Activated naive CD4-positive, alpha-beta T cell treated with anti-CD3 and anti-CD28 coated beads, Interleukin-2, amount 50 U/mL, for 16 hours (primary cell): Measurements from ENCODE around the gene MYH10.

Source experiments
- DNase-seq: peaks from one replicate; pipeline ENCODE4 v3.0.0-alpha.2; 2020

MYH10 gene

DNA sequence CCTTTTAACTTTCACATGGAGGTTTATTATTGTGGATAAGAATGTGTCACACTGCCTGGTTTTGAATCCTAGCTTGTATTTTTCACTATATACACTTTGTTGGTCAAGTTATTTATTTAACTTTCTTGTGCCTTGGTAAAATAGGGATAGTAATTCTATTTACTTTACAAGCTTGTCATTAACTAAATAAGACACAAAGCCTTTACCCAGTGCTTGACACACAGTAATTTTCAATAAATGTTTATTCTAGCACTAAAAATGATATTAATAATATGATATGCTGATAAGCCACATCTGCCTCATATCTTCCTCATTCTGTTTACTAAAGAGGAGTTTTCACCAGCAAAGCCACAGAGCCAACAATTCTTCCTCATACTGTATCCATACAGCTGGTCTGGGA, 27.8 kb downstream of the MYH10 start:
- no peak for DNase-seq

- DNase-seq = no peak
Observed at GRCh38 chr17:8599351-8600011, 31.0 kb downstream of the MYH10 start.

- no peak for DNase-seq
Observed at GRCh38 chr17:8598913-8599312, 31.6 kb downstream of the MYH10 start.

DNA sequence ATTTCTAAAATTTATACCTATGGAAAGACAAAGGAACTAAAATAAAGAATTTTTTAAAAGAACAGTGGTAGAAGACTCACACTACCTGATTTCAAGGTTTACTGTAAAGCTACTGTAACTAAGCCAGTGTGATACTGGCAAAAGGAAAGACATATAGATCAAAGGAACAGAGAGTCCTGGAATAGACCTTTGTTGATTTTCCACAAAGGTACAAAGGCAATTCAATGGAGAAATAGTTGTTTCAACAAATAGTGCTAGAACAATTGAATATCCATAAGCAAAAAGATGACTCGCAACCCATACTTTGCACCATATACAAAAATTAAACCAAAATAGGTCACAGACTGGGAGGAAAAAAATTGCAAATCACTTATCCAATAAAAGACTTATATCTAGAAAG, 36.7 kb downstream of the MYH10 start:
- DNase-seq = no peak

- DNase-seq = no peak
Observed at GRCh38 chr17:8593276-8593675, 37.2 kb downstream of the MYH10 start.

DNA sequence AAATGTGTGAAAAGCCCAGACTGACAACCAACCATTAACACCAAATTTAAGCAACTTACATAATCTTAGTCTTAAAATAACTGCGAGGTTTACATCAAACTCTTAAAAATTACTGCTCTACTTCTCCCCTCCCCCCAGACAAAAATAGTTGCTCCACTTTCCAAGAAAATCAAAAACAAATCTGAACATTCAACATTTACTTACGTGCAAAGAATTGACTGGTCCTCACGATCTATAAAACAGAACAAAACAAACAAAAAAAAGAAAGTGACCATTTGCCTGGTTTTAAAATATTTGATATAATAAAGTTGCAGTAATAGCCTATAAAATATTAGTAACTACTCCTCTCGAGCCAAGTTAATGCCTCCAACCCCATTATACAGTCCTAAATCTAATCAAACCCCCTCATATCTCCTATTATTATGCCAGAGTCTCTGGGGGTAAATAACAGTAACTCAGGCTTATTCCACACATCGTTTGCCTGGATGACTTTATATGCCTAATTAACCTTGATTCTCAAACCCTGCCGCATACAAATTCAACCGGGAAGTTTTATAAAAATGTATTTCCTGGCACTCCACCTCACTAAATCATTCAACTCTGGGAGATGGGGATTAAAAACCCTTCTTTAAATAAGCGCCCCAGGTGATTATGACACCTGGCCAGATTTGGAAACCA, 41.5 kb downstream of the MYH10 start:
- no peak for DNase-seq

DNA sequence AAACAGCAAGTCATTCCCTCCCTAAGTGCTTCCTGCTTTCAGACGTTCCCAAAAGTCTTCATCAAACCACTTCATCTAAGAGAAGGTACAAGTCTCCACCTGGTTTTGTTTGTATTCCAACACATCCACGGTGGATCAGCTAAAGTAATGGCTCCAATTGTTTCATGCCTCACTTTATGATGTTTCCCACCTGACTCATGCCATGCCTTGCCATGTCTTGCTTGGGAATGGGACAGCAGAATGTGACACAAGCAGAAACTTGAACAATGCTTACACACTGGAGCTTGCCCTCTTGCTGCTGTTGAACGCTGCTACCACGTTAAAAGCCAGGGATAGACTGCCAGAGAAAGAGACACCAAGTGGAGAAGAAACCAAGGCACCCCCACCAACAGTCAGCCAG, 43.8 kb downstream of the MYH10 start:
- no peak for DNase-seq

GRCh38 chr17:8585911-8586310, 44.6 kb downstream of the MYH10 start:
- no peak for DNase-seq

- no peak for DNase-seq
Observed at GRCh38 chr17:8583954-8584353, 46.6 kb downstream of the MYH10 start.

DNA sequence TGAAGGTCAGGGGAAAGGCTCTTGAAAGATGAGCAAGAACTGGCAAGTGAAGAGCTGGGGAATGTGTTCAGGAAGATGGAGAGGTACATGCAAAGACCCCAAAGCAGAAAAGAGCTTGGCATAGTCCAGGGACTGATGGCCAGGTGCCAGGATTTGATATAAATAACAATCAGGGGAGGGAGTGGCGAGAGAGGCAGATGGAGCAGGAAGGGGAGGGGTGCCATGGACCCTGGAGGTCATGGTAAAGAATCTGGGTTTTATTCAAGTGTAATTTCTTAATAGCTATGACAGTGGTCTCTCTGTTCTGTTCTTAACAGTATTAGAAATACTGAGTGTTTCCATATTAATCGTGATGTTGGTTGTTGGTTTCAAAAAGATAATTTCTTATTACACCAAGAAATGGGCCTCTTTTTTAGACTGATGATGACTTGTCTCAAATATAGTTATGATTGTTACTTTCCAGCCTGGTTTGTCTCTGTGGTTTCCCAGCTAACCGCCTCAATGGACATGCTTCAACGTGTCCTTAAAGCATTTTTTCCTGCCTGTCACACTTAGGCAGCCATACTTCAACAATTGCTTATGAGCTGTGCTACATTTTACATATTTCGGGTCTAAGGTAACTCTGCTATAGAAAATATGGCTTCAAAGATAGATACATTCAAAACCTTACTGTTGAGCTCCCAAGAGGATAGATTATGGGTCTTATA, 49.4 kb downstream of the MYH10 start:
- no peak for DNase-seq

DNA sequence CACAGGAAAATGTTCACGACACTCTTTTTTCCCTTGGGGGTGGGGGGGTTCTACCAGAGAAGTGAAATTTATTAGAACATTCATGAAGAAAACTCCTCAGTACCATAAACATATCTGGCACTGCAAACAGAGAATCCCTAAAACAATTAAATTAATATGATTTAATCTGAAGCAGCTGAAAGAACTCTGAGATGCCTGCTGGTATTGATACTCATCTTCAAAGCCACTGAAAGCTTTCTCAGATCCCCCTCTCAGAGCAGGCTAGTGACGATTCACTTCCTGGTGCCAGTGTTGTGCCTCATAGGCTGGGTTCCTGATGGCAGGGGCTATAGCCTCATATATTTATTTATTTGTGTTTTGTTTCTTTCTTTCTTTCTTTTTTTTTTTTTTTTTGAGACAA, 52.7 kb downstream of the MYH10 start:
- no peak for DNase-seq

DNA sequence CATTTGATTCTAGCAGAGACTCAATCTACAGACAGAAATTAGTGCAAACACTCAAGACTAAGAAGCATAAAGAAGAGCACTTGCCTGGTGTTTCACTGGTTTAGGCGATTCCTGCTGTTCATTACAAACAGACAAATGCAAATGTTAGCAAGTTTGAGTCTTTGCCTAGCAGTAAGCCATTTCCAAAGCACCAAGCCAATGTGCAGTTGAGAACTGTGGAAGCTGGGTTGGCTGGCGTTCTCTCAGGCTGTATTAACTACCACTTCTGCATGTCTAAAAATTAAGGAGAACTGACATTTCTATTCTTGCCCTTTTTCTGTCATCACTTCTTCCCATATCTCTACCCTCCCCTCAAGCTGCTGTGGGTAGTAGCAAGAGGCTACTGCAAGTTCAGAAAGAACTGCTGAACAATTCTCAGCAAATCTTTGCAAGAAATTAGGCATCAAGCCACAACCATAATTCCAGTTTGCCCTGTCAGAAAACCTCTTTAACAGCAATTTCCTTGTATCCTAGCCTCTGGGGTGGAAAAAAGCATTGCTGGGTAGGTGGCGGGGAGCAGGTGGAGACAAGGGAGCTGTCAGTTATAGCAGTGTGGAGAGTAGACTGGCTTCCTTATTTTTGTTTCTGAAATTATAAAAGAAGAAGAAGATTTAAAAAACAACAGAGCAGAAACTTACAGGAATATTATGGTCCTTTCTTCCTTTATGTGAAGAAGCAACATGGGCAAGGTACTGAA, 53.8 kb downstream of the MYH10 start:
- no peak for DNase-seq

- DNase-seq = no peak
Observed at GRCh38 chr17:8574687-8575086, 55.8 kb downstream of the MYH10 start.

GRCh38 chr17:8572764-8573163, 57.8 kb downstream of the MYH10 start:
- DNase-seq = no peak

DNA sequence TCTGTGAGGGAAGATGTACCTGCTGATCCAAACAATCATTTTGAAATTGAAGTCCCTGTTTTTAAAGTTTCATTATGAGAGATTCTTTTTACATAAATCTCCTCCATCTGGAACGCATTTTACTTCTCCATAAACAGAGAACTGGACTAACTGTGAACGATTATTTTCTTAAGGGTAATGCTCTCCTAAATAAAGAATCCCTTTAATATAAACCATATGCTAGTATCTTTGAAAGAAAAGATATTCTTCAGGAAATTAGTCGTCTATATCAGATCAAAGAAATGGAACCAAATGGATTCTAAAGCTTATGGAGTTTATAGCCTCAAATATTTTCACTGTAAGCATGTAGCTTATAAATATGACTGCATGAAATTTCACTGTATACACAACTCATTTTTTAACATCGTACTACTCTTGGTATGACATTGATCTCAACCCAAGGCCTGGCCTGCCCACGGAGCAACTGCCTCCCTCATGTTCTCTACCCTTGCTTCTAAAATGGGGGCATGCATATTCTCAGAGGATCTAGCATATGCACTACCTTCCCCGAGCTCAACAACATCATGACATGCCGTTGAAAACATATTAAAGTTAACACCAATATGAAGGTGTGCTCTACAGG, 66.4 kb downstream of the MYH10 start:
- no peak for DNase-seq

DNA sequence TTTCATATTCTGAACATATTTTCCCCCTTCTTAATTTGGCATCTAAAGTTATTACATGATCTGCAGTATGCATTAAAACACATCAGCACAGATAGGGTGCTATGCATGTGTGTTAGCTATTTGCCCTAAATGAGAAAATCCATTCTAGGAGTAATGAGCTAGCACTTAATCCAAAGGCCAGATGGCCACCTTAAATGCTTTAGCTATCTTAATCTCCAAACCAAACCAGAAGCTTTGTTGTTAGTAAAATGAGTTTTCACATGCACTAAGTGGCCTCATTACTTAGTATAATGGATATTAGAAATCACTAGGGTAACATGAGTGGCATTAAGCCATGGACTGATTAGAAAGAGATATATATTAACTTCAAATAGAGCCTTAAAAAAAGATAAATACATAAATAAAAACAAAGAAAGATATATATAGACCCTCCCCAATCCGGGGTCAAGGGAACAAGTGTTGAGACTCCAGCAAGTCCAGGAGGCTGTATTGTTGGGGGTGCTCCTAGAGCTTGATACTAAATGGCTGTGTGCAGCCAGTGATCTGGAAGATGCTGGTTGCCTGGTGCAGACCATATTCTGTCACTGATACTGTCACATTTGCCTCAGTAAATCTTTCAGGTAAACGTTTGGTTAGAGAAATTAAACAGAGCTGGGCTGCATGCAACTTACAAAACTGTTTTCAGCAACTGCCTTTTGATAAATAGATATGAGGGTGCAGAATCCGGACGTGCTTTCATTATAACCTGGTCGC, 67.3 kb downstream of the MYH10 start:
- DNase-seq = no peak

- DNase-seq = no peak
Observed at GRCh38 chr17:8558144-8558543, 72.4 kb downstream of the MYH10 start.

DNA sequence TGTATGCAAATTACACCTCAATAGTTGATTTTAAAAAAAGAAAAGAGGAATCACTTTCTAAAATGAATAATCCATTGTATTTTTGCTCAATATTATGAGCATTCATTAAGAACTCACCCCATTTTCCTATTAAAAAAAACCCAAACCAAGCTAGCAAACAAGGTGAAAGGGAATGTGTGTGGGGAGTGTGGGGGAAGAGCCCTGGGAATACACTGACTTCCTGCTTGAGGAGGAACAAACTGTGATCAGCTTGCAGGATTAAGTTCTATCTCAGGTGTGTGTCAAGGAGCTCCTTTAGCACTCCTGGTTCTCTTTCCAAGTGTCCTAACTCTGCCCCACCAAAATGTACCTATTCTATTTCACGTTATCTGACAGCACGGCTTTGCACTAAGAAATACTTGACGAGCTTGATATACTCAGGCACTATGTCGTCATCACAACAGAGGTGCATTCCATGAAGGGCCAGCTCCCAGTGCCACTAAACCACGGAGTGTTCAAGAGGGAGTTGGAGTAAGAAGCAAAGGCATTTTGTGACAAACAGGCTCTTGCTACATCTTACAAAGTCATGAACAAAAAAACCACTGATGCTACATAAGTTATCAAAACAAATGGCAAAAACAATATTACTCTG, 73.2 kb downstream of the MYH10 start:
- no peak for DNase-seq

- DNase-seq = no peak
Observed at GRCh38 chr17:8556074-8556473, 74.5 kb downstream of the MYH10 start.

GRCh38 chr17:8555062-8555461, 75.5 kb downstream of the MYH10 start:
- DNase-seq = no peak

- DNase-seq = no peak
Observed at GRCh38 chr17:8552577-8553320, 77.8 kb downstream of the MYH10 start.
